Keratinocyte (primary cell): Measurements from ENCODE around the gene TCF20.

Experiments
- CTCF ChIP-seq, 3 experiments: IDR thresholded peaks in 1 of 3; conservative IDR thresholded peaks in 1 of 3; optimal IDR thresholded peaks in 1 of 3; 2 replicates in 2 of 3; 3 replicates in 1 of 3; pipeline versions ENCODE3 to v1.5.1; 2011; ENCODE audit warnings: low read length in 3 of 3, mild to moderate bottlenecking in 3 of 3, moderate library complexity in 2 of 3, control low read depth in 1 of 3, inconsistent platforms in 1 of 3; ENCODE audit not compliant: insufficient read depth in 2 of 3; ENCODE audit errors: extremely low read depth in 1 of 3
- EZH2 ChIP-seq: IDR thresholded peaks from one replicate; pipeline ENCODE4 v1.6.1; 2012; ENCODE audit warnings: inconsistent platforms, mild to moderate bottlenecking, low read length, moderate library complexity

GRCh38 chr22:42284643-42285181 lies 14.3 kb upstream of the TCF20 start:
- TF ChIP-seq CTCF (optimal IDR thresholded peaks at IDR 0.05 in 1 of 3, IDR thresholded peaks at IDR 0.05 in 1 of 3, conservative IDR thresholded peaks at IDR 0.05 in 1 of 3; ENCODE audit: extremely low read depth in 1 of 3, insufficient read depth in 2 of 3, low read length in 3 of 3): no peak
- TF ChIP-seq EZH2: no peak
